ENCODE results near the gene CRYGC.

The CRYGC gene

GRCh38 chr2:208092093-208092832 lies 37.4 kb downstream of the CRYGC start:
- no peak for DNase-seq

- no peak for DNase-seq
Measured at GRCh38 chr2:208090420-208090819, 39.2 kb downstream of the CRYGC start.

GRCh38 chr2:208086029-208086428 lies 43.6 kb downstream of the CRYGC start:
- no peak for DNase-seq

- DNase-seq, result no peak
Measured at GRCh38 chr2:208083807-208084206, 45.8 kb downstream of the CRYGC start.

All from stimulated activated naive CD4-positive, alpha-beta T cell treated with Interleukin-2 at 50 U/mL for 16 hours (primary cell).